K562 (cell line): ENCODE measurements around the gene RNASE2. TPM values are rescaled to one million over a fixed set of nuclear protein-coding genes. Genes with fewer than 3 reads are reported as not detected.

ENCODE experiments used
- ATF1 ChIP-seq, 2 experiments: fragments of 450-650 bp in 1 of 2; IDR thresholded peaks; 2 replicates each; pipeline ENCODE4 v1.6.1; 2016; ENCODE audit warnings: missing compliant biosample characterization in 1 of 2, missing genetic modification characterization in 1 of 2
- CEBPB ChIP-seq: fragments of 450-650 bp; IDR thresholded peaks from 2 replicates; pipeline ENCODE4 v1.6.1; 2016; ENCODE audit warnings: missing genetic modification characterization, missing compliant biosample characterization
- CREB1 ChIP-seq, 2 experiments: sonication (generic) in 1 of 2; formaldehyde crosslinking in 1 of 2; IDR thresholded peaks; 2 replicates each; pipeline versions ENCODE4 v1.6.1 to v1.8.0; 2012 to 2022; ENCODE audit warnings: inconsistent platforms in 1 of 2, mild to moderate bottlenecking in 1 of 2, missing genetic modification reagents in 1 of 2, moderate library complexity in 1 of 2
- ETV1 ChIP-seq: fragments of 450-650 bp; conservative IDR thresholded peaks from 2 replicates; pipeline ENCODE4 v1.6.1; 2016; ENCODE audit warnings: missing genetic modification characterization, control low read depth, low read depth, missing compliant biosample characterization
- GABPB1 ChIP-seq: sonication (generic); formaldehyde crosslinking; IDR thresholded peaks from 2 replicates; pipeline ENCODE4 v1.8.0; 2022; ENCODE audit warnings: mild to moderate bottlenecking, missing genetic modification reagents
- HDAC2 ChIP-seq: fragments of 450-650 bp; IDR thresholded peaks from 2 replicates; pipeline ENCODE4 v1.6.1; 2016; ENCODE audit warnings: mild to moderate bottlenecking
- MTA2 ChIP-seq: fragments of 450-650 bp; IDR thresholded peaks from 2 replicates; pipeline ENCODE4 v1.6.1; 2016; ENCODE audit warnings: low read depth
- NR2C1 ChIP-seq, 2 experiments: fragments of 450-650 bp; IDR thresholded peaks; 2 replicates each; pipeline ENCODE4 v1.6.1; 2017; ENCODE audit warnings: mild to moderate bottlenecking in 2 of 2, antibody characterized with exemption in 1 of 2, inconsistent platforms in 1 of 2, missing compliant biosample characterization in 1 of 2, missing genetic modification characterization in 1 of 2
- POLR2H ChIP-seq: IDR thresholded peaks from 2 replicates; pipeline ENCODE4 v1.6.1; 2016; ENCODE audit warnings: missing genetic modification characterization, low read depth, mild to moderate bottlenecking, control low read depth, missing compliant biosample characterization, moderate library complexity
- SAP30 ChIP-seq: fragments of 200-600 bp; sonication (generic); IDR thresholded peaks from 2 replicates; pipeline ENCODE4 v1.6.1; 2012; ENCODE audit warnings: borderline replicate concordance, low read depth, mild to moderate bottlenecking, moderate library complexity, low read length, control low read depth, inconsistent platforms; ENCODE audit not compliant: insufficient read depth, poor library complexity, severe bottlenecking
- TAF7 ChIP-seq: fragments of 450-650 bp; IDR thresholded peaks from 2 replicates; pipeline ENCODE4 v1.6.1; 2016; ENCODE audit warnings: missing genetic modification characterization, missing compliant biosample characterization
- TBP ChIP-seq: optimal IDR thresholded peaks from 2 replicates; pipeline ENCODE3; 2011; ENCODE audit warnings: low read depth, low read length, improper control_type of control experiment
- ZNF12 ChIP-seq: sonication (generic); formaldehyde crosslinking; IDR thresholded peaks from 2 replicates; pipeline ENCODE4 v1.4.0; 2020; ENCODE audit warnings: mild to moderate bottlenecking, missing genetic modification reagents
- ZNF184 ChIP-seq: sonication (generic); formaldehyde crosslinking; IDR thresholded peaks from 2 replicates; pipeline ENCODE4 v1.5.0; 2020; ENCODE audit warnings: missing genetic modification reagents
- ZNF274 ChIP-seq: IDR thresholded peaks from 2 replicates; pipeline ENCODE4 v1.6.1; 2011; ENCODE audit warnings: low read depth, mild to moderate bottlenecking, low read length, moderate library complexity, borderline replicate concordance
- polyA plus RNA-seq, 8 experiments: library from polyadenylated mRNA; depleted of rRNA in 4 of 8; stranded (reverse) in 5 of 8; unstranded in 3 of 8; fragments of >200 nt; fragmentation: Nextera tagmentation in 2 of 8; fragmentation: Illumina TruSeq in 1 of 8; extraction: Ambion mirVana in 2 of 8; extraction: Trizol in 1 of 8; gene quantifications; 2 replicates each; pipeline versions ENCODE4 v1.2.1 to v1.2.3, GENCODE V29; 2011 to 2014; ENCODE audit warnings: inconsistent platforms in 1 of 8, missing spikeins in 1 of 8
- total RNA-seq, 7 experiments: library from RNA; depleted of rRNA in 6 of 7; stranded (reverse); fragments of >200 nt in 6 of 7; fragmentation: Illumina TruSeq in 2 of 7; extraction: Trizol in 2 of 7; gene quantifications; 2 replicates each; pipeline versions ENCODE4 v1.2.1 to v1.2.3, GENCODE V29; 2011 to 2021; ENCODE audit warnings: low replicate concordance in 1 of 7
- TF ChIP-seq, protein P1 (sequence below), 2 experiments: fragments of 450-650 bp in 1 of 2; sonication (generic) in 1 of 2; formaldehyde crosslinking; conservative IDR thresholded peaks; 2 replicates each; pipeline versions ENCODE4 v1.4.0 to v1.8.1; 2020 to 2022; ENCODE audit warnings: mild to moderate bottlenecking in 1 of 2, missing genetic modification reagents in 1 of 2
- TF ChIP-seq, protein P2 (sequence below): sonication (generic); formaldehyde crosslinking; IDR thresholded peaks from 2 replicates; pipeline ENCODE4 v1.8.1; 2023; ENCODE audit warnings: mild to moderate bottlenecking, missing genetic modification reagents
- TF ChIP-seq, protein P3 (sequence below), 3 experiments: fragments of 200-800 bp in 1 of 3; fragments of 250-450 bp in 1 of 3; fragments of 450-650 bp in 1 of 3; sonication (Bioruptor Pico) in 1 of 3; sonication (Bioruptor generic) in 1 of 3; formaldehyde crosslinking in 1 of 3; IDR thresholded peaks; 2 replicates each; pipeline versions ENCODE4 v1.6.1 to v1.8.0; 2016 to 2022; ENCODE audit warnings: mild to moderate bottlenecking in 2 of 3, missing genetic modification characterization in 2 of 3, missing compliant biosample characterization in 1 of 3, moderate library complexity in 1 of 3

RNASE2 gene
- total and polyA plus RNA-seq, 9 of the 15 experiments (the other 6 are each of a cell fraction or from before 2014, with no cell fraction given), result not detected

DNA sequence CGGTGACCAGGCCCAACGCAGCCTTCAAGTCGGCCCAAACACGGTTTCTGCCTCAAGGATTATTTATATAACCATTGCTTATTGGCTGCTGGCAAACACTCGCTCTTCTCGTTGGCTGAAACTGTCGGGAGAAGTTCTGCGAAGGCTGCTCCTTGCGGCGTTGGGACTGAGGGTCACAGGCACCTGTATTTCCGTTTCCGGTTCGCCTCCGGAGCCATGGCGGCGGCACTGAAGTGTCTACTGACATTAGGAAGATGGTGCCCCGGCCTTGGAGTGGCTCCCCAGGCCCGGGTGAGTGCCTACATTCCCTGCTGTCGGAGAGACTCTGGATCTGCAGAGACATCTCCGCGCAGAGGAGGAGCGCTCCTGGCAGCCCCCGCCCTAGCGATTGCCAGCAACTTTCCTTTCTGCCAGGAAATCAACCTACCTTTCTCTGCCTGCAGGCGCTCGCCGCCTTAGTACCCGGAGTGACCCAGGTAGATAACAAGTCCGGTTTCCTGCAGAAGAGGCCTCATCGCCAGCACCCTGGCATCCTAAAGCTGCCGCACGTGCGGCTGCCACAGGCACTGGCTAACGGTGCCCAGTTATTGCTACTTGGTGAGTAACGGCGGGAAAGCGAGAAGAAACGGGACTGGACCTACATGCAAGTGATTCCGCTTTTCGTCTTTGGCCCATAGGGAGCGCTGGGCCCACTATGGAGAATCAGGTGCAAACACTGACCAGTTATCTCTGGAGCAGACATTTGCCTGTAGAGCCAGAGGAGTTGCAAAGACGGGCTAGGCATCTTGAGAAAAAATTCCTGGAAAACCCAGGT is 34.7 kb downstream of the RNASE2 start, which contains the start of gene METTL17 (continued):
- TF ChIP-seq, protein P1, sequence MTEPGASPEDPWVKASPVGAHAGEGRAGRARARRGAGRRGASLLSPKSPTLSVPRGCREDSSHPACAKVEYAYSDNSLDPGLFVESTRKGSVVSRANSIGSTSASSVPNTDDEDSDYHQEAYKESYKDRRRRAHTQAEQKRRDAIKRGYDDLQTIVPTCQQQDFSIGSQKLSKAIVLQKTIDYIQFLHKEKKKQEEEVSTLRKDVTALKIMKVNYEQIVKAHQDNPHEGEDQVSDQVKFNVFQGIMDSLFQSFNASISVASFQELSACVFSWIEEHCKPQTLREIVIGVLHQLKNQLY (CRISPR knock-in tag; conservative IDR thresholded peaks at IDR 0.05), result no peak
- no peak for TF ChIP-seq CEBPB (tag)
- TF ChIP-seq TAF7 (tag), result peak; percentile 54; the same call in 1 of the 2 replicates
- peak; percentile 58 for TF ChIP-seq MTA2
- TF ChIP-seq, protein P2, sequence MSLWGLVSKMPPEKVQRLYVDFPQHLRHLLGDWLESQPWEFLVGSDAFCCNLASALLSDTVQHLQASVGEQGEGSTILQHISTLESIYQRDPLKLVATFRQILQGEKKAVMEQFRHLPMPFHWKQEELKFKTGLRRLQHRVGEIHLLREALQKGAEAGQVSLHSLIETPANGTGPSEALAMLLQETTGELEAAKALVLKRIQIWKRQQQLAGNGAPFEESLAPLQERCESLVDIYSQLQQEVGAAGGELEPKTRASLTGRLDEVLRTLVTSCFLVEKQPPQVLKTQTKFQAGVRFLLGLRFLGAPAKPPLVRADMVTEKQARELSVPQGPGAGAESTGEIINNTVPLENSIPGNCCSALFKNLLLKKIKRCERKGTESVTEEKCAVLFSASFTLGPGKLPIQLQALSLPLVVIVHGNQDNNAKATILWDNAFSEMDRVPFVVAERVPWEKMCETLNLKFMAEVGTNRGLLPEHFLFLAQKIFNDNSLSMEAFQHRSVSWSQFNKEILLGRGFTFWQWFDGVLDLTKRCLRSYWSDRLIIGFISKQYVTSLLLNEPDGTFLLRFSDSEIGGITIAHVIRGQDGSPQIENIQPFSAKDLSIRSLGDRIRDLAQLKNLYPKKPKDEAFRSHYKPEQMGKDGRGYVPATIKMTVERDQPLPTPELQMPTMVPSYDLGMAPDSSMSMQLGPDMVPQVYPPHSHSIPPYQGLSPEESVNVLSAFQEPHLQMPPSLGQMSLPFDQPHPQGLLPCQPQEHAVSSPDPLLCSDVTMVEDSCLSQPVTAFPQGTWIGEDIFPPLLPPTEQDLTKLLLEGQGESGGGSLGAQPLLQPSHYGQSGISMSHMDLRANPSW, result no peak
- TF ChIP-seq, protein P3, sequence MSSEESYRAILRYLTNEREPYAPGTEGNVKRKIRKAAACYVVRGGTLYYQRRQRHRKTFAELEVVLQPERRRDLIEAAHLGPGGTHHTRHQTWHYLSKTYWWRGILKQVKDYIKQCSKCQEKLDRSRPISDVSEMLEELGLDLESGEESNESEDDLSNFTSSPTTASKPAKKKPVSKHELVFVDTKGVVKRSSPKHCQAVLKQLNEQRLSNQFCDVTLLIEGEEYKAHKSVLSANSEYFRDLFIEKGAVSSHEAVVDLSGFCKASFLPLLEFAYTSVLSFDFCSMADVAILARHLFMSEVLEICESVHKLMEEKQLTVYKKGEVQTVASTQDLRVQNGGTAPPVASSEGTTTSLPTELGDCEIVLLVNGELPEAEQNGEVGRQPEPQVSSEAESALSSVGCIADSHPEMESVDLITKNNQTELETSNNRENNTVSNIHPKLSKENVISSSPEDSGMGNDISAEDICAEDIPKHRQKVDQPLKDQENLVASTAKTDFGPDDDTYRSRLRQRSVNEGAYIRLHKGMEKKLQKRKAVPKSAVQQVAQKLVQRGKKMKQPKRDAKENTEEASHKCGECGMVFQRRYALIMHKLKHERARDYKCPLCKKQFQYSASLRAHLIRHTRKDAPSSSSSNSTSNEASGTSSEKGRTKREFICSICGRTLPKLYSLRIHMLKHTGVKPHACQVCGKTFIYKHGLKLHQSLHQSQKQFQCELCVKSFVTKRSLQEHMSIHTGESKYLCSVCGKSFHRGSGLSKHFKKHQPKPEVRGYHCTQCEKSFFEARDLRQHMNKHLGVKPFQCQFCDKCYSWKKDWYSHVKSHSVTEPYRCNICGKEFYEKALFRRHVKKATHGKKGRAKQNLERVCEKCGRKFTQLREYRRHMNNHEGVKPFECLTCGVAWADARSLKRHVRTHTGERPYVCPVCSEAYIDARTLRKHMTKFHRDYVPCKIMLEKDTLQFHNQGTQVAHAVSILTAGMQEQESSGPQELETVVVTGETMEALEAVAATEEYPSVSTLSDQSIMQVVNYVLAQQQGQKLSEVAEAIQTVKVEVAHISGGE (CRISPR knock-in tag; IDR thresholded peaks at IDR 0.05), result peak in 2 of 3 experiments; percentile 10 to 83; a peak in 4 of 6 replicates
- peak; percentile 93 for TF ChIP-seq GABPB1 (CRISPR knock-in tag)
- peak; percentile 41; the same call in 1 of the 2 replicates for TF ChIP-seq HDAC2
- no peak for TF ChIP-seq ZNF184 (CRISPR knock-in tag)
- TF ChIP-seq ZNF274, result no peak
- peak; percentile 67; the same call in 1 of the 2 replicates for TF ChIP-seq ETV1 (tag)
- peak; percentile 43 for TF ChIP-seq TBP
- no peak for TF ChIP-seq ZNF12 (CRISPR knock-in tag)
- peak; percentile 99 for TF ChIP-seq NR2C1 (IDR thresholded peaks at IDR 0.05)
- TF ChIP-seq NR2C1 (tag; IDR thresholded peaks at IDR 0.05), result peak; percentile 100
- peak; percentile 47; the same call in 1 of the 2 replicates for TF ChIP-seq CREB1 (IDR thresholded peaks at IDR 0.05)
- peak; percentile 24; the same call in 1 of the 2 replicates for TF ChIP-seq CREB1 (CRISPR knock-in tag; IDR thresholded peaks at IDR 0.05)
- no peak for TF ChIP-seq ATF1 (CRISPR knock-in tag; IDR thresholded peaks at IDR 0.05)
- TF ChIP-seq ATF1 (tag; IDR thresholded peaks at IDR 0.05), result peak; percentile 69
- TF ChIP-seq POLR2H (tag), result peak; percentile 58
- peak; percentile 62 for TF ChIP-seq SAP30
